ENCODE data around the gene GPATCH4.

- no peak for TF ChIP-seq POLR2A (IDR thresholded peaks at IDR 0.05; ENCODE audit: low read depth, low read length)
- TF ChIP-seq POLR2AphosphoS5 (IDR thresholded peaks at IDR 0.05; ENCODE audit: low read depth, low read length) = no peak
These were observed 15.0 kb downstream of the GPATCH4 start for GRCh38 chr1:156586323-156586722.

All from GM12892 (cell line).